Adipocyte (in vitro differentiated cells): ENCODE measurements around the gene B4GALNT1.

Source experiments
- DNase-seq: peaks from one replicate; pipeline ENCODE4 v3.0.0-alpha.2; 2015; ENCODE audit warnings: low read depth
- H3K27me3 ChIP-seq: replicated peaks from 2 replicates; pipeline ENCODE4 v1.7.0; 2013; ENCODE audit warnings: mild to moderate bottlenecking, low read length, moderate library complexity; ENCODE audit not compliant: control insufficient read depth, insufficient read depth
- H3K36me3 ChIP-seq: 2 replicates; pipeline ENCODE4 v1.7.0; 2013; ENCODE audit warnings: low read length, mild to moderate bottlenecking, moderate library complexity; ENCODE audit not compliant: control insufficient read depth, insufficient read depth, severe bottlenecking
- H3K4me1 ChIP-seq: 2 replicates; pipeline ENCODE4 v1.7.0; 2013; ENCODE audit warnings: mild to moderate bottlenecking, low read length, moderate library complexity; ENCODE audit not compliant: control insufficient read depth, insufficient read depth
- H3K4me3 ChIP-seq: 2 replicates; pipeline ENCODE4 v1.7.0; 2013; ENCODE audit warnings: mild to moderate bottlenecking, low read length, moderate library complexity
- H3K9ac ChIP-seq: 2 replicates; pipeline ENCODE4 v1.7.0; 2013; ENCODE audit warnings: mild to moderate bottlenecking, low read length, moderate library complexity
- H3K9me3 ChIP-seq: 2 replicates; pipeline ENCODE4 v1.7.0; 2013; ENCODE audit warnings: mild to moderate bottlenecking, low read length, moderate library complexity; ENCODE audit not compliant: control insufficient read depth

The B4GALNT1 gene

DNA sequence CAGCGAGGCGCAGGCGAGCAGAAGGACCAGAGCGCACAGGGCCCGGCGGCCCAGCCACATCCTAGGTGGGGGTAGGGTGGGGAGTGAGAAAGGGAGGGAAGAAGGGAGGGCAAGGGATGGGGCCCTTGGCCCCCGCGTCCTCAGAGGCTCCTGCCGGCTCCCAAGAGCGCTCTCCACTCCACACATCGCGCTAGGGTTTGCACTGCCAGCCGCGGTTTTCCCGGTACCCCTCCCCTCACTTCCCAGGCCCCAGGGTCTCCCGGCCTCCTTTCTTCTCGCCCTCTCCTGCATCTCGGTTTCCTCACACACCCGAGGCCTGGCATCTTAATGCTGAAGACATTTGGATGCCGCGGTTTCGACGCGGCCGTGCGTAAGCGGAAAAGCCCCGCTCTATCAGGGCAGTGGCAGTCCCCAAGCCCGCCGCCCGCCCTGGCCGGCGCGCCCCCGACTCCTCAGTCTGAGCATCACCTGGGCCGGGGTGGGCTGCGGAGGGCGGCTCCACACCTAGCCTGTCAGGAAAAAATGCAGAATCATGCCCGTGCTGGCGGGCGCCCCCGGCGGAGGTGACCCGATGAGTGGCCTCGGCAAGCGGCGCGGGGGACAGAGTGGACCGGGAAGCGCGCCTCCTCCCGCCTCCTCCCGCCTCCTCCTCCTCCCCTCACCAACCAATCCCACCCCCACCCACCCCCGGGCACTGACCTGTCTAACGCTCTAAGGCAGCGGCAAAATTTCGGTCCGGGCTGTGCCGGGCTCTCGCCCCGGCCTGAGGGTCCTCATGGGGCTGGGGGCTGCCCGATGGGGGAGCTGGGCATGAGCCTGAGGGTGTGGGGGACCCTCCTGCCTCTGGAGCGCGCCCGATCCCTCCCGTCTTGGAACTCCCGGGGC, 686 bp downstream of the B4GALNT1 start:
- peak; percentile 56 for DNase-seq
- Histone ChIP-seq H3K9me3 (no peaks in the 10 kb centered on the region), H3K27me3 (peaks cover 38% of the 10 kb centered on the region), H3K4me1 (no peaks in the 10 kb centered on the region), H3K36me3 (no peaks in the 10 kb centered on the region), H3K9ac (no peak overlapping the region), H3K4me3 (peak overlapping the region; percentile 64)

DNA sequence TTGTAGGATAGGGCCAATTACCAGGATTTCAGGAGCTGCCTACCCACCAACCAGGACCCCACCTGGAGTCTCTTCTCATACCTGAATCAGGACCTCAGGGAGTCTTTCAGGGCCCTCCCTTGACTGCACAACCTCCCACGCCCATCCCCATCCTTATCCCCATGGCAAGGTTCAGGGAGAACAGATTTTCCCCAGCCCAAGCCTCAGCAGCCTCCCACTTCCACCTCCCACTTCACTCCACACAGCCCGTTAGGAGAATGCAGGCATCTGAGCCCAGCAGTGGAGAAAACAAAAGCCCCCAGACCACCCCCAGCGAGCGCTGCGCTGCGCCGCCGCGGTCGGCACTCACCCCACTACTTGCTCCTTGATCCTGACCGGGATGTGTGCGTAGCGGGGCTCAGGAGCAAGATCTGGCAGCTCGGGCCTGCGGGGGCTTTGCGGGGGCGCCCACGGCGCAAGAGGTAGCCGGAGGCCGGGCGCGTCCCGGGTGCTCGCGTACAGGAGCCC, 1.4 kb downstream of the B4GALNT1 start:
- no peak for DNase-seq
- Histone ChIP-seq H3K4me3 (no peak overlapping the region), H3K27me3 (peaks cover 42% of the 10 kb centered on the region)

DNA sequence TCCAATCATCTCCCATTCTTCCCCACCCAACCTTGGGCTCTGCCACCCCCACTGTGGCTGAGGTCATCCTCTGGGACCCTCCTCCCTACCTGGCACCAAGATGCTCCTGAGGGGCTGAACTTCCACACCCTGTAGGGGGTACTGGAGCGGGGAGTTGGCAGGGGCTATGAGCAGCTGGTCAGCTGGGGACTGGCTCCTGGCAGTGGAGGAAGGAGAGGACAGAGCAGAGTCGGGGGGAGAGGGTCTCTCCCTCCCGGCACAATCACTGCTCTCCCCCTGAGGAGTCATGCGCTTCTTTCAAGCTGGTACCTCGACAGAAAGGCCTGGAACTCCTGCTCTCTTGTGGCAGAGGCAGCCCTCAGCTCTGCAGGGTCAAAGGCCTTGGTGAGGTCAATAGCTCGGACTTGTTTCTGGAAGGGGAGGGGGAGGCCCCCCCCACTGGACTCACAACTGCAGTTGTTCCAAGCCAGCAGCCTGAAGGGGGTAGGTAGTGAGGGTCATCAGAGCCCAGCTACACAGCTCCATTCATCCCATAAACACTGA, 2.0 kb downstream of the B4GALNT1 start:
- Histone ChIP-seq H3K4me3 (no peak overlapping the region), H3K27me3 (peaks cover 49% of the 10 kb centered on the region), H3K9ac (no peak overlapping the region), H3K36me3 (no peaks in the 10 kb centered on the region), H3K4me1 (no peaks in the 10 kb centered on the region), H3K9me3 (no peaks in the 10 kb centered on the region)
- no peak for DNase-seq

More for the DNA sequence above, 1.4 kb downstream of the B4GALNT1 start:
- H3K9me3 ChIP-seq: no peaks in the 10 kb centered on the region
- no peaks in the 10 kb centered on the region for H3K36me3 ChIP-seq
- no peak overlapping the region for H3K9ac ChIP-seq
- H3K4me1 ChIP-seq: no peaks in the 10 kb centered on the region

DNA sequence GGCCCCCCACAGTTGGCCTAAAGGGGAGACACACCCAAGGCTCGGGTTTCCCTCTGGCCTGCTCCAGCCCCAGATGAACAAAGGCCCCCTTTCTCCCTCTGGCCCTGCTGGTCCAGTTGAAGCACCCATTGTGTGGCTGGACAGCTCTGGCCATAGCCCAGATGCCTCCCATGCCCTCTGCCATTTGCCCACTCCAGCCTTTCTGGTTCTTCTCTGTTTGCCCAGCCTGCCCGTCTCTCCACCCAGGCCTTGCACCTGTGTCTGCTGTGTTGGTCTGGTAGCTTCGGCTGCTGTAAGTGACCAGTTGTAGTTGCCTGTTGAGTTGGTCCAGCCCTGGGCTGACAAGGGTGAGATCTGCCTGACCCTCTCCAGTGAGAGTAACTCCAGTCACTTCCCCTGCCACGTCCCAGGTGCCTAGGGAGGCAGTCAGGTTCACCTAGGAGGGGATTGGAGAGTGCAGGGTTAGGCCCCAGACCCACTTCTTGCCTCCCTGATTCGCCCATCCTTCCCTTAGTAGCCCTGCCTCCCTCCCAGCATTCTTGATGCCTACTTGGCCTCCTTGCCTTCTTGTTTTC, 3.0 kb downstream of the B4GALNT1 start:
- Histone ChIP-seq H3K9me3 (no peaks in the 10 kb centered on the region), H3K27me3 (peaks cover 59% of the 10 kb centered on the region), H3K4me3 (no peak overlapping the region), H3K36me3 (no peaks in the 10 kb centered on the region), H3K9ac (no peak overlapping the region), H3K4me1 (no peaks in the 10 kb centered on the region)
- DNase-seq: no peak

DNA sequence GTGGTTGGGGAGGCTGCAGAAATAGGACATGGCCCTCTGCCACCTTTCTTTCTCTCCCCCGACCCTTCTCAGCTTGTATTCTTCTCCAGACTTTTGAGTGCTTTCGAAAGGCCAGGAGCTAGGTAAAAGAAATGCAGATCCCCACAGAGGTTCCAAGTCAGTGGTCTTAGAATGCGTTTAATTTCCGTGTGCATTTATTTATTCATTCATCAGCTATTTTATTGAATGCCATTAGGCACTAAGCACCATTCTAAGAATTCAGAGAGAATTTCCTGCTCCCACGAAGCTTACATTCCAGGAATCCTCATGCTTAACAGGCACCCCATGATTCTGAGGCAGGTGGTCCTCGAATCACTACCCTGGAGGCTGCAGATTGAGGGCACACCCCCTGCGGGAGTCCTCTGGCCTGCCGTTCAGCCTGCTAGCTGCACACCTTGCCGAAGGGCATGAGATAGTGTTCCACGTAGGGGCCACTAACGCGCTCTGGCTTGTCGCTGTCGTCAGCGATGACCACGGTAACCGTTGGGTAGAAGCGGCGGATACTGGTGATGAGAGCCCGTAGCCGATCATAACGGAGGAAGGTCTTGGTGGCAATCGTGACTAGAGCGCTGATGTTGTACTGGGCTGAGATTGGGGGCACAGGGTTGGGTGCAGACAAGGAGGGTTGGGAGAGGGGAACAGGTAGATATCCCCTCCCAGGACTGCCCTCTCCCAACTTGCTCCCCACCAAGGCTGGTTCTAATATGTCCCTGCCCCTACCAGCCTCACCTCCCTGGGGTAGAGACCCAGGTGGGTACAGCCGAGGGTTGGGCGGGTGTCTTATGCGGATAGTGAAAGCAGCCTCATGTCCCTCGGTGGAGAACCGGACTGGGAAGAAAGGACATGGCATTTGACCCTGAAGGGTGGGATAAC, 4.5 kb downstream of the B4GALNT1 start:
- Histone ChIP-seq H3K4me1 (no peaks in the 10 kb centered on the region), H3K4me3 (no peak overlapping the region), H3K27me3 (peaks cover 73% of the 10 kb centered on the region), H3K9ac (no peak overlapping the region), H3K9me3 (no peaks in the 10 kb centered on the region), H3K36me3 (no peaks in the 10 kb centered on the region)
- no peak for DNase-seq

DNA sequence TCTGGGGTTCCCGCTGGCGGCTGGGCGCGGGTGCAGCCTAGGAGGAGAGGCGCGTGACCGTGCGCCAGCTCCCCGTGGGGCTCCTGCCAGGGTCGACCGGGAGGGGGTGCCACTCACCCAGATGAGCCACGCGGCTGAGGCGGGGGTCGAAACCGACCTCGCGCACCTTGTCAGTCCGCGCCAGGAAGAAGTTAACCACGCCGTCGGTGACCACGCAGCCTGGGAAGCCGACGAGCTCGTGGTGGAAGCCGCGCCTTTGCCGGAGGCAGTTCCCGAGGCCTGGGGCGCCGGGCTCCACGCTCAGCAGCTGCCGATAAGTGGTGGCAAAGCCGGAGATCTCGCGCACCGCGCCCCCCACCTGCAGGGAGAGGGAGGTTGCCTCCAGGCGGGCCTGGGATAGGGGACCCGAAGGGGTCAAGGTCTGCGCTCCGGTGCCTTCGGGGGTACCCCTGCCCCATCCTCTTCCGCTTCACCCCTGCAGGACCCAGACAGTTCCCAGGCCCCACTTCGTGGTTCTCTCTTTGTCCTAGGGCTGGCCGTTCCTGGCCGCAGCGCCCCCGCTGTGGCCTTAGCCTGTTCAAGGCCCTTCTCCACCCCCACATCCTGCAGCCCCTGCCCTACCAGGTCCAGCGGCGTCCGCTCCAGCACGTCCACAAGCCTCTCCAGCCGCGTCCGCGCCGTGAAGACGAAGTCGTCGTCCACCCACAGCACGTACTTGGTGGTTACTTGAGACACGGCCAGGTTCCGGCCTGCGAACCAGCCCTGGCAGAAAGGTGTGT, 5.3 kb downstream of the B4GALNT1 start:
- DNase-seq: no peak
- H3K4me1 ChIP-seq: no peaks in the 10 kb centered on the region
- no peak overlapping the region for H3K9ac ChIP-seq
- H3K4me3 ChIP-seq: no peak overlapping the region
- peaks cover 82% of the 10 kb centered on the region for H3K27me3 ChIP-seq
- no peaks in the 10 kb centered on the region for H3K9me3 ChIP-seq
- H3K36me3 ChIP-seq: no peaks in the 10 kb centered on the region

DNA sequence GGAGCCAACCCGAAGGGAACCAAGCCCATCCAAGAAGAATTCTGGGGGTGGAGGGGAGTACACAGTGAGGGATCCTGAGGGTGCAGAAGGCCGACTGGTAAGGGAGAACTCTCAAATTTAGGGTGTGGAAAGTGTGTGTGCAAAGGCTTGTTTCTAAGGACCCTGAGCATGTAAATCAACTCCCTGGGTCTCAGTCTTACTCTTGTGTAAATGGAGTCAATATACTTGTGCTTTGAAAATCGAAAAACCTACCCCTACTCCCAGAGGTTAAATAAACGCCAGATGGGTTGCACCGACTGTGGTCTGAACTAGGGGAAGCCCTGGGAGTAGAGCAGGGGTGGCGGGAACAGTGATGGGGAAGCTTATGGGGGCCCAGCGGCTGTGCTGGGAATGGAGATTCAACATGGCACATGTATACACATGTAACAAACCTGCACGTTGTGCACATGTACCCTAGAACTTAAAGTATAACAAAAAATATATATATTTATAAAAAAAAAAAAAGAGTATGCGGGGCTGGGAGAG, 6.0 kb downstream of the B4GALNT1 start:
- no peaks in the 10 kb centered on the region for H3K4me1 ChIP-seq
- no peak overlapping the region for H3K4me3 ChIP-seq
- DNase-seq: no peak
- H3K27me3 ChIP-seq: peaks cover 86% of the 10 kb centered on the region
- no peak overlapping the region for H3K9ac ChIP-seq
- no peaks in the 10 kb centered on the region for H3K9me3 ChIP-seq
- H3K36me3 ChIP-seq: no peaks in the 10 kb centered on the region

DNA sequence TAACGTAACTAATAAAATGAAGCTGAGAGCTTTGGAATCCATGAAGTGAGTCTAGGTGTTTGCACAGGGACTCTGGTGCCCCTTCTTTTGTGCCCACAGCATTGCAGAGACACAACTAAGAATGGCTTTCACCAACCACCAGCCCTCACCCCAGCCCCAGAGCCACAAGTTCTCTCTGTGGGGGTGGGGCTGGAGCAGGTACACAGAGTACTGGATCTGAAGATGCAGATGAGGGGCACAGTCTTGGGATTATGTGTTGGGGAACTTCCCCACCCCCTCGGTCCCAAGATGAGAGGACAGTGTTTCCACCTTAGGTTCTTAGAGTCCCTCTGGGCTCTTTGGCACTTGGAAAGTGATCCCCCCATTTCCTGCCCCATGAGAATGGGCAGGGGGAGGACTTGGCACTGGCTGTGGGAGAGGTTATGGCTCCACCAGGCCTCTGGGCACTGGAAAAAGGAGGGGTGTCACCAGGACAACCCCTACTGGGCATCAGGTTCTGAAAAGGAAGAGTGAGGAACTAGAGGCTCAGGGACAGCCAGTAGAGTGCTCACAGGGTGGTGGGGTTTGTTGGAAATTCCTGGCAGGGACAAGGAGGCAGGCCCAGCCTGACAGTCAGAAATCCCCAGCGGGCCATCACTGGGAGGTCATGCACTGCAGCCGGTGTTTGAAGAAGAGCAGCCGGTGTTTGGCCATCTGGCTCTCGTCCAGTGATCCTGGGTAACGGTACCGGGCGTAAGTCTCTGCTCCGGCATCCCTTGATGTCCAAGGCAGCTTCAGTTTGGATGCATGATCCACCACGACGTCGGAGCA, 6.7 kb downstream of the B4GALNT1 start:
- H3K36me3 ChIP-seq: no peaks in the 10 kb centered on the region
- H3K9me3 ChIP-seq: no peaks in the 10 kb centered on the region
- H3K27me3 ChIP-seq: peaks cover 85% of the 10 kb centered on the region
- no peak overlapping the region for H3K4me3 ChIP-seq
- peaks cover 3% of the 10 kb centered on the region for H3K4me1 ChIP-seq
- no peak overlapping the region for H3K9ac ChIP-seq
- no peak for DNase-seq

DNA sequence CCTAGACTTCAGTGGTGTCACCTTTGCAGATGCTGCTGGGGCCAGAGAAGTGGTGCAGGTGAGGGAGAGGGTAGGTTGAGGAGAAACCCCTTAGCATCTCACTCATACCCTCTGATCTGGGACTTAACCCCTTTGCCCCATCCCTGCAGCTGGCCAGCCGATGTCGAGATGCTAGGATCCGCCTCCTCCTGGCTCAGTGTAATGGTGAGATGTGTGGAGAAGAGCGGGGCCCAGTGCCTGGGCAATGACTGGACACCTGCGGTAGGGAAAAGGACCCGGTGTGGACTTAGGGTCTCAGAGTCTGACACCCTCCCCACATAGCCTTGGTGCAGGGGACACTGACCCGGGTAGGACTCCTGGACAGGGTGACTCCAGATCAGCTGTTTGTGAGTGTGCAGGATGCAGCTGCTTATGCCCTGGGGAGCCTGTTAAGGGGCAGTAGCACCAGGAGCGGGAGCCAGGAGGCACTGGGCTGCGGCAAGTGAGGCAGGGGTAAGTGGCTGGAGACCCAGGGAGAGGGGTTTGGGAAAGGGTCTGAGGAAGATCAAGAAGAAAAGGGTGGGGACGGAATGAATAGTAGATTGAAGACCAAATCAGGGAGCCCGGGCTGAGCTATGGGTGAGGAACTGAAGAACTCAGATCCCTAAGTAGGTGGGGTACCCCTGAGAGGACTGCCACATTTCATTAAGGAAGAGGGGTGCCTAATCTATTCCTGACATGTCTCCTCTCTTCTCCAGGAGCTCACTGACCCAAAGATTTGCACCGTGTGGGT, 7.6 kb downstream of the B4GALNT1 start:
- H3K27me3 ChIP-seq: peaks cover 85% of the 10 kb centered on the region
- no peaks in the 10 kb centered on the region for H3K9me3 ChIP-seq
- H3K4me3 ChIP-seq: no peak overlapping the region
- H3K4me1 ChIP-seq: peaks cover 6% of the 10 kb centered on the region
- H3K9ac ChIP-seq: no peak overlapping the region
- DNase-seq: no peak
- H3K36me3 ChIP-seq: no peaks in the 10 kb centered on the region
